SK-N-SH (cell line): Measurements from ENCODE around the gene GNPTAB. TPM values are rescaled to one million over a fixed set of nuclear protein-coding genes. Genes with fewer than 3 reads are reported as not detected.

ENCODE experiments used
- CTCF ChIA-PET: fragments of 300-600, 350-600 bp; formaldehyde crosslinking; extraction: SDS; loops from one replicate; lab custom pipeline; 2021; lab: Yijun Ruan, JAX
- POLR2A ChIA-PET: fragments of 350-600 bp; sonication (Branson Sonifier 250); formaldehyde crosslinking; extraction: SDS; loops from one replicate; lab custom pipeline; 2020; ENCODE audit warnings: antibody characterized with exemption, inconsistent platforms; lab: Yijun Ruan, JAX
- DNase-seq: peaks from one replicate; pipeline ENCODE4 v3.0.0; 2012
- H2AFZ ChIP-seq: fragments of 200-600 bp; sonication (generic); 2 replicates; pipeline ENCODE4 v1.8.1; 2016; ENCODE audit warnings: antibody characterized with exemption, mild to moderate bottlenecking, low read depth
- H3F3A ChIP-seq: fragments of 200-600 bp; sonication (generic); replicated peaks from 2 replicates; pipeline ENCODE3; 2016; ENCODE audit warnings: antibody characterized with exemption, mild to moderate bottlenecking; ENCODE audit not compliant: insufficient read depth
- H3K27ac ChIP-seq, 2 experiments: fragments of 200-500 bp in 1 of 2; fragments of 200-600 bp in 1 of 2; sonication (Bioruptor generic) in 1 of 2; sonication (generic), shearing (Covaris generic) in 1 of 2; 2 replicates each; pipeline versions ENCODE4 v1.5.1 to v1.6.1; 2014 to 2016; ENCODE audit warnings: low read depth in 2 of 2, inconsistent platforms in 1 of 2, low read length in 1 of 2, mild to moderate bottlenecking in 1 of 2, mixed read lengths in 1 of 2
- H3K27me3 ChIP-seq: fragments of 200-600 bp; sonication (generic), shearing (Covaris generic); 2 replicates; pipeline ENCODE4 v1.6.1; 2016; ENCODE audit warnings: mixed run types; ENCODE audit not compliant: insufficient read depth
- H3K36me3 ChIP-seq, 2 experiments: fragments of 200-500 bp in 1 of 2; fragments of 200-600 bp in 1 of 2; sonication (Bioruptor generic) in 1 of 2; sonication (generic) in 1 of 2; replicated peaks in 1 of 2; 2 replicates each; pipeline versions ENCODE3 to v1.5.1; 2014 to 2016; ENCODE audit warnings: low read length in 1 of 2, mild to moderate bottlenecking in 1 of 2; ENCODE audit not compliant: insufficient read depth in 2 of 2, control insufficient read depth in 1 of 2
- H3K4me1 ChIP-seq, 2 experiments: fragments of 200-500 bp in 1 of 2; fragments of 200-600 bp in 1 of 2; sonication (Bioruptor generic) in 1 of 2; sonication (generic), shearing (Covaris generic) in 1 of 2; 2 replicates each; pipeline versions ENCODE4 v1.5.1 to v1.6.1; 2014 to 2016; ENCODE audit warnings: low read depth in 1 of 2, low read length in 1 of 2, mixed run types in 1 of 2; ENCODE audit not compliant: insufficient read depth in 2 of 2, control insufficient read depth in 1 of 2
- H3K4me2 ChIP-seq: fragments of 200-600 bp; sonication (generic), shearing (Covaris generic); 2 replicates; pipeline ENCODE4 v1.6.1; 2017; ENCODE audit warnings: mixed run types
- H3K4me3 ChIP-seq, 2 experiments: fragments of 200-500 bp in 1 of 2; fragments of 200-600 bp in 1 of 2; sonication (Bioruptor generic) in 1 of 2; sonication (generic), shearing (Covaris generic) in 1 of 2; 2 replicates each; pipeline versions ENCODE4 v1.5.1 to v1.8.1; 2014 to 2016; ENCODE audit warnings: low read depth in 2 of 2, inconsistent platforms in 1 of 2, low read length in 1 of 2, mild to moderate bottlenecking in 1 of 2, mixed read lengths in 1 of 2, moderate library complexity in 1 of 2
- H3K79me2 ChIP-seq: fragments of 200-600 bp; sonication (generic); 2 replicates; pipeline ENCODE4 v1.8.1; 2017; ENCODE audit warnings: mild to moderate bottlenecking; ENCODE audit not compliant: insufficient read depth
- H3K9ac ChIP-seq: fragments of 200-600 bp; sonication (generic); 2 replicates; pipeline ENCODE4 v1.6.1; 2017; ENCODE audit warnings: mixed run types
- H3K9me2 ChIP-seq: fragments of 200-600 bp; sonication (generic); 2 replicates; pipeline ENCODE4 v1.6.1; 2017; ENCODE audit warnings: mixed run types
- H3K9me3 ChIP-seq: fragments of 200-600 bp; sonication (generic); 2 replicates; pipeline ENCODE4 v1.6.1; 2017; ENCODE audit warnings: mixed run types, mild to moderate bottlenecking, moderate library complexity
- H4K20me1 ChIP-seq: fragments of 200-600 bp; sonication (generic); 2 replicates; pipeline ENCODE4 v1.6.1; 2017; ENCODE audit warnings: mild to moderate bottlenecking, mixed run types; ENCODE audit not compliant: insufficient read depth
- CHD2 ChIP-seq: fragments of 150-350 bp; IDR thresholded peaks from 2 replicates; pipeline ENCODE4 v1.6.1; 2018; ENCODE audit warnings: low read length; ENCODE audit not compliant: partially characterized antibody
- CTCF ChIP-seq: fragments of 200-600 bp; sonication (generic); IDR thresholded peaks from 2 replicates; pipeline ENCODE4 v1.6.1; 2017; ENCODE audit warnings: antibody characterized with exemption, mild to moderate bottlenecking, moderate library complexity
- ELF1 ChIP-seq: IDR thresholded peaks from 2 replicates; pipeline ENCODE4 v1.4.0; 2012
- FOSL2 ChIP-seq: IDR thresholded peaks from 2 replicates; pipeline ENCODE4 v1.4.0; 2012; ENCODE audit warnings: low read depth, mild to moderate bottlenecking, moderate library complexity, borderline replicate concordance
- FOXJ3 ChIP-seq: sonication (generic); formaldehyde crosslinking; IDR thresholded peaks from 2 replicates; pipeline ENCODE4 v1.5.1; 2020; ENCODE audit warnings: mild to moderate bottlenecking, missing genetic modification reagents
- JUND ChIP-seq: IDR thresholded peaks from 2 replicates; pipeline ENCODE4 v1.4.0; 2012
- MAX ChIP-seq: IDR thresholded peaks from 2 replicates; pipeline ENCODE4 v1.4.0; 2012; ENCODE audit warnings: low read depth
- NFIC ChIP-seq: IDR thresholded peaks from 2 replicates; pipeline ENCODE4 v1.4.0; 2012; ENCODE audit warnings: borderline replicate concordance
- NRF1 ChIP-seq: IDR thresholded peaks from 2 replicates; pipeline ENCODE4 v1.6.1; 2012; ENCODE audit warnings: low read depth, mild to moderate bottlenecking, low read length
- POLR2AphosphoS5 ChIP-seq: IDR thresholded peaks from 2 replicates; pipeline ENCODE4 v1.6.1; 2012; ENCODE audit warnings: low read depth, low read length
- RAD21 ChIP-seq: IDR thresholded peaks from 2 replicates; pipeline ENCODE4 v1.6.1; 2012; ENCODE audit warnings: mild to moderate bottlenecking, low read length
- RCOR1 ChIP-seq: fragments of 150-350 bp; IDR thresholded peaks from 2 replicates; pipeline ENCODE4 v1.6.1; 2017; ENCODE audit warnings: antibody characterized with exemption, low read length
- REST ChIP-seq: IDR thresholded peaks from 2 replicates; pipeline ENCODE4 v1.6.1; 2012; ENCODE audit warnings: mild to moderate bottlenecking, low read depth, low read length, moderate library complexity
- RXRA ChIP-seq: IDR thresholded peaks from 2 replicates; pipeline ENCODE4 v1.4.0; 2012; ENCODE audit warnings: low read depth, mild to moderate bottlenecking, borderline replicate concordance
- SIN3A ChIP-seq: IDR thresholded peaks from 2 replicates; pipeline ENCODE4 v1.6.1; 2012; ENCODE audit warnings: low read depth, mild to moderate bottlenecking, low read length, moderate library complexity, borderline replicate concordance
- TCF12 ChIP-seq: IDR thresholded peaks from 2 replicates; pipeline ENCODE4 v1.4.0; 2012
- TEAD4 ChIP-seq: IDR thresholded peaks from 2 replicates; pipeline ENCODE4 v1.4.0; 2012; ENCODE audit warnings: mild to moderate bottlenecking, borderline replicate concordance; ENCODE audit not compliant: insufficient read depth
- WGBS: methylation state at CpG from one replicate; pipeline ENCODE4 v1.1.6; 2017; ENCODE audit warnings: low lambda C conversion rate; 5-methylcytosine and 5-hydroxymethylcytosine counted together
- polyA plus RNA-seq, 3 experiments: library from polyadenylated mRNA; depleted of rRNA; stranded (reverse); fragments of >200 nt; gene quantifications; 2 replicates each; pipeline ENCODE4 v1.2.3, GENCODE V29; 2012
- TF ChIP-seq, protein P1 (sequence below): IDR thresholded peaks from 2 replicates; pipeline ENCODE4 v1.4.0; 2012; ENCODE audit warnings: low read depth, borderline replicate concordance
- TF ChIP-seq, protein P2 (sequence below): IDR thresholded peaks from 2 replicates; pipeline ENCODE4; 2012
- TF ChIP-seq, protein P3 (sequence below): IDR thresholded peaks from 2 replicates; pipeline ENCODE4 v1.4.0; 2012; ENCODE audit warnings: low read depth, borderline replicate concordance

The GNPTAB gene
- polyA plus RNA-seq, 1 of the 3 experiments (the other 2 are of a cell fraction) = 18.8 TPM

DNA sequence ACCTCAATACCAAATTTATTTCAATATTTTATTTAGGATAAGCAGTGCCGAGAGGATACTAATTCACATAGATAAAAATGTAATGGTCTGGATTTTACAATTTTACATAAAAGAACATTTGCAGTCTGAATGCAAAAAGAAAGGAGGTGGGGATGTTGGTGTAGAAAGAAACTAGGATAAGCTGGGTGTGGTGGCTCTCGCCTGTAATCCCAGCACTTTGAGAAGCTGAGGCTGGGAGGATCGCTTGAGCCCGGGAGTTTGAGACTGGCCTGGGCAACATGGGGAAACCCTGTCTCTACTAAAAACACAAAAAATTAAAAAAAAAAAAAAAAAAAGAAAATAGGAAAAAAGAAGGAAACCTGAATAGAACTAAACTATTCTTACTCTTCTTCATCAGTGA lies 108.4 kb downstream of the GNPTAB start:
- no peaks in the 10 kb centered on the region for H3K27me3 ChIP-seq
- H2AFZ ChIP-seq = no peak overlapping the region
- H3K9me3 ChIP-seq = no peaks in the 10 kb centered on the region
- no peaks in the 10 kb centered on the region for H3K9me2 ChIP-seq
- no peaks in the 10 kb centered on the region for H4K20me1 ChIP-seq
- ChIA-PET CTCF (no interaction called here), POLR2A (no interaction called here)
- no peak for DNase-seq
- no peaks in the 10 kb centered on the region for H3K4me1 ChIP-seq
- H3K79me2 ChIP-seq = no peaks in the 10 kb centered on the region
- H3F3A ChIP-seq = no peaks in the 10 kb centered on the region
- H3K4me2 ChIP-seq = no peak overlapping the region
- TF ChIP-seq JUND (no peak), CTCF (no peak), FOSL2 (no peak), FOXJ3 (CRISPR knock-in tag) (no peak), RCOR1 (no peak), REST (no peak), NRF1 (no peak), POLR2AphosphoS5 (no peak), TEAD4 (no peak), TCF12 (no peak), ELF1 (no peak), RXRA (no peak), CHD2 (no peak), RAD21 (no peak), MAX (no peak), NFIC (no peak), SIN3A (no peak)
- TF ChIP-seq, protein P1, sequence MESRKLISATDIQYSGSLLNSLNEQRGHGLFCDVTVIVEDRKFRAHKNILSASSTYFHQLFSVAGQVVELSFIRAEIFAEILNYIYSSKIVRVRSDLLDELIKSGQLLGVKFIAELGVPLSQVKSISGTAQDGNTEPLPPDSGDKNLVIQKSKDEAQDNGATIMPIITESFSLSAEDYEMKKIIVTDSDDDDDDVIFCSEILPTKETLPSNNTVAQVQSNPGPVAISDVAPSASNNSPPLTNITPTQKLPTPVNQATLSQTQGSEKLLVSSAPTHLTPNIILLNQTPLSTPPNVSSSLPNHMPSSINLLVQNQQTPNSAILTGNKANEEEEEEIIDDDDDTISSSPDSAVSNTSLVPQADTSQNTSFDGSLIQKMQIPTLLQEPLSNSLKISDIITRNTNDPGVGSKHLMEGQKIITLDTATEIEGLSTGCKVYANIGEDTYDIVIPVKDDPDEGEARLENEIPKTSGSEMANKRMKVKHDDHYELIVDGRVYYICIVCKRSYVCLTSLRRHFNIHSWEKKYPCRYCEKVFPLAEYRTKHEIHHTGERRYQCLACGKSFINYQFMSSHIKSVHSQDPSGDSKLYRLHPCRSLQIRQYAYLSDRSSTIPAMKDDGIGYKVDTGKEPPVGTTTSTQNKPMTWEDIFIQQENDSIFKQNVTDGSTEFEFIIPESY = no peak
- TF ChIP-seq, protein P2, sequence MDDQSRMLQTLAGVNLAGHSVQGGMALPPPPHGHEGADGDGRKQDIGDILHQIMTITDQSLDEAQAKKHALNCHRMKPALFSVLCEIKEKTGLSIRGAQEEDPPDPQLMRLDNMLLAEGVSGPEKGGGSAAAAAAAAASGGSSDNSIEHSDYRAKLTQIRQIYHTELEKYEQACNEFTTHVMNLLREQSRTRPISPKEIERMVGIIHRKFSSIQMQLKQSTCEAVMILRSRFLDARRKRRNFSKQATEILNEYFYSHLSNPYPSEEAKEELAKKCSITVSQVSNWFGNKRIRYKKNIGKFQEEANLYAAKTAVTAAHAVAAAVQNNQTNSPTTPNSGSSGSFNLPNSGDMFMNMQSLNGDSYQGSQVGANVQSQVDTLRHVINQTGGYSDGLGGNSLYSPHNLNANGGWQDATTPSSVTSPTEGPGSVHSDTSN = no peak
- TF ChIP-seq, protein P3, sequence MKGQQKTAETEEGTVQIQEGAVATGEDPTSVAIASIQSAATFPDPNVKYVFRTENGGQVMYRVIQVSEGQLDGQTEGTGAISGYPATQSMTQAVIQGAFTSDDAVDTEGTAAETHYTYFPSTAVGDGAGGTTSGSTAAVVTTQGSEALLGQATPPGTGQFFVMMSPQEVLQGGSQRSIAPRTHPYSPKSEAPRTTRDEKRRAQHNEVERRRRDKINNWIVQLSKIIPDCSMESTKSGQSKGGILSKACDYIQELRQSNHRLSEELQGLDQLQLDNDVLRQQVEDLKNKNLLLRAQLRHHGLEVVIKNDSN = no peak
- WGBS = 96% methylated on average over 4 of the region's 4 CpGs
- H3K4me3 ChIP-seq = no peak overlapping the region
- H3K9ac ChIP-seq = no peak overlapping the region
- H3K36me3 ChIP-seq = peaks cover 7 to 21% of the 10 kb centered on the region in 2 experiments
- H3K27ac ChIP-seq = no peak overlapping the region
